Mucosa of stomach (tissue), 1 donor: Measurements from ENCODE around the gene SYNPO2L.

ENCODE experiments used
- H3K27me3 ChIP-seq: one replicate; pipeline ENCODE4 v1.7.0; 2013; ENCODE audit warnings: mild to moderate bottlenecking, low read length; ENCODE audit not compliant: control insufficient read depth, insufficient read depth
- H3K36me3 ChIP-seq: one replicate; pipeline ENCODE4 v1.7.0; 2013; ENCODE audit warnings: low read length; ENCODE audit not compliant: control insufficient read depth, insufficient read depth
- H3K4me1 ChIP-seq: one replicate; pipeline ENCODE4 v1.7.0; 2013; ENCODE audit warnings: mild to moderate bottlenecking, low read length; ENCODE audit not compliant: control insufficient read depth, insufficient read depth
- H3K4me3 ChIP-seq: one replicate; pipeline ENCODE4 v1.7.0; 2013; ENCODE audit warnings: low read length
- H3K9ac ChIP-seq: one replicate; pipeline ENCODE4 v1.7.0; 2013; ENCODE audit warnings: mild to moderate bottlenecking, low read length, moderate library complexity
- H3K9me3 ChIP-seq: one replicate; pipeline ENCODE4 v1.7.0; 2013; ENCODE audit warnings: mild to moderate bottlenecking, low read length, moderate library complexity; ENCODE audit not compliant: control insufficient read depth
- donor health status: Pancreatic carcinoma.

The SYNPO2L gene

GRCh38 chr10:73647211-73647874, 8.5 kb downstream of the SYNPO2L start:
- peak overlapping the region; percentile 67 for H3K4me3 ChIP-seq
- H3K9ac ChIP-seq, result peak overlapping the region; percentile 78
- H3K36me3 ChIP-seq, result no peaks in the 10 kb centered on the region
- H3K4me1 ChIP-seq, result peaks cover 33% of the 10 kb centered on the region
- no peaks in the 10 kb centered on the region for H3K9me3 ChIP-seq
- peaks cover 2% of the 10 kb centered on the region for H3K27me3 ChIP-seq

DNA sequence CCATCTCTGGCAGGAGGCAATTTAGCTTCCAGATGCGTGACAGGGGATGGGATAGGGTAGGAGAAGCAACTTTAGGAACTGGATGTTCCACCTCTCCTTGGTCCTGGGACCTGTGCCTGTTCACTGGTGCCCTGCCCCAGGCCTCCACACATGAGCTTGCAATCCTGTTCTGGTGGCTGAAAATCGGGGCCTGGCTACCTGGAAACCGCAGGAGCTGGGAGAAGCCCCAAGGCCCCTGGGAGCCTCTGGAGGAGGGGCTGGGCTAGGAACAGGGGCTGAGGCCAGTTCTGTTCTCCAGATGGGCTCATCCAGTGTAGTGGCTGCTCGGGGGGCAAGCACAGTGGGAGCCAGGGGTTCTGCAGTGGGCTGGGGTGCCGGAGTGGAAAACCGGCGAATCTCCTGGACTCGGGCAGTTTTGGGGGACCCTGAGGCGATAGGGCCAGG, 9.2 kb downstream of the SYNPO2L start:
- Histone ChIP-seq H3K36me3 (no peaks in the 10 kb centered on the region), H3K9ac (no peak overlapping the region), H3K9me3 (no peaks in the 10 kb centered on the region), H3K4me1 (peaks cover 37% of the 10 kb centered on the region), H3K4me3 (no peak overlapping the region), H3K27me3 (peaks cover 2% of the 10 kb centered on the region)

DNA sequence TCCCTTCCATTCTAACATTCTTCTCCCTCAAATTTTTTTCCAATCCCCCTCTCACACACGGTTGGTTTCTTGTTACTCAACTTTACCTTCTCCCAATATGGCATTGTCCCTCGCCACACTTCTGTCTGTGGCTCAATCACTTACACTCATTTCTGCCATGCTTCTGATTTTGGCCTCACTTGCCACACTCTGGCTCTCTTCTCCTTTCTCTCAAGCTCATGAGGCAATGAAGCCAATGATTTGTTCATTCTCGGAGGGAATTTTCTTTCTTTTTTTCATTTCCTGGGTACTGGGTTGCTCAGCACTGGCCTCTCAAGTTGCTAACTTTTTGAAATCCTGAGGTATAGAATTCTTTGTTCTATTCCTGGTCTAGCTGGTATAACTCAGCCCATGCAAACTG, 10.6 kb downstream of the SYNPO2L start:
- no peaks in the 10 kb centered on the region for H3K9me3 ChIP-seq
- H3K4me1 ChIP-seq, result peaks cover 37% of the 10 kb centered on the region
- H3K27me3 ChIP-seq, result peaks cover 2% of the 10 kb centered on the region
- H3K9ac ChIP-seq, result no peak overlapping the region
- no peak overlapping the region for H3K4me3 ChIP-seq
- H3K36me3 ChIP-seq, result no peaks in the 10 kb centered on the region

DNA sequence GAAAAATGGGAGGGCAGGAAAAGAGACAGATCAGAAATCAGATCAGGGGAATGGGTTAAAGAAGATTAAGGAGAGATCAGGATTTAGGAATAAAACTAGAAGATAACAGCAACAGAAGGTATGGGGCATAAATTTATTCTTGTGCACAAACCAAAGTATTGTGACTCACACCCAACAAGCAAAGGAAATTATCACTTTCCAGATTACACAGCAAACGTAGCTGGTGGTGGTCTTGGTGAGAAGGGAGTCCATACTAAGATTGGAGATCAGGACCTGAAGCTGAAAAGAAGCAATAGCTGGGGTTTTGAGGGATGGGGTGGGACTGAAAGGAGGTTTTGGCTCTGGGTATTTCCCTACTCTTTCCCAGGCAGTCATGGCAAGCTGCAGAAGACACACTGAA, 11.1 kb downstream of the SYNPO2L start:
- H3K9ac ChIP-seq, result no peak overlapping the region
- peaks cover 37% of the 10 kb centered on the region for H3K4me1 ChIP-seq
- H3K4me3 ChIP-seq, result no peak overlapping the region
- peaks cover 2% of the 10 kb centered on the region for H3K27me3 ChIP-seq
- no peaks in the 10 kb centered on the region for H3K36me3 ChIP-seq
- no peaks in the 10 kb centered on the region for H3K9me3 ChIP-seq

GRCh38 chr10:73644015-73644743, 11.7 kb downstream of the SYNPO2L start:
- no peaks in the 10 kb centered on the region for H3K36me3 ChIP-seq
- H3K4me1 ChIP-seq, result peaks cover 37% of the 10 kb centered on the region
- no peak overlapping the region for H3K4me3 ChIP-seq
- H3K9me3 ChIP-seq, result no peaks in the 10 kb centered on the region
- peaks cover 2% of the 10 kb centered on the region for H3K27me3 ChIP-seq
- H3K9ac ChIP-seq, result no peak overlapping the region

- no peak overlapping the region for H3K9ac ChIP-seq
- peaks cover under 1% of the 10 kb centered on the region for H3K27me3 ChIP-seq
- H3K4me3 ChIP-seq, result no peak overlapping the region
- peaks cover 34% of the 10 kb centered on the region for H3K4me1 ChIP-seq
- no peaks in the 10 kb centered on the region for H3K36me3 ChIP-seq
- no peaks in the 10 kb centered on the region for H3K9me3 ChIP-seq
These were observed 12.5 kb downstream of the SYNPO2L start for GRCh38 chr10:73643362-73643761.

- no peaks in the 10 kb centered on the region for H3K36me3 ChIP-seq
- H3K9me3 ChIP-seq, result no peaks in the 10 kb centered on the region
- peaks cover 19% of the 10 kb centered on the region for H3K4me1 ChIP-seq
- no peak within 1 kb of the TSS for H3K4me3 ChIP-seq
- no peaks in the 10 kb centered on the region for H3K27me3 ChIP-seq
- peak within 1 kb of the TSS; percentile 11 for H3K9ac ChIP-seq
These were observed 14.3 kb downstream of the SYNPO2L start, which contains the start of gene MYOZ1 for GRCh38 chr10:73641328-73642060. MYOZ1 (minus strand) TSS chr10:73641474; CDS start chr10:73640017, 1,457 bp downstream.

DNA sequence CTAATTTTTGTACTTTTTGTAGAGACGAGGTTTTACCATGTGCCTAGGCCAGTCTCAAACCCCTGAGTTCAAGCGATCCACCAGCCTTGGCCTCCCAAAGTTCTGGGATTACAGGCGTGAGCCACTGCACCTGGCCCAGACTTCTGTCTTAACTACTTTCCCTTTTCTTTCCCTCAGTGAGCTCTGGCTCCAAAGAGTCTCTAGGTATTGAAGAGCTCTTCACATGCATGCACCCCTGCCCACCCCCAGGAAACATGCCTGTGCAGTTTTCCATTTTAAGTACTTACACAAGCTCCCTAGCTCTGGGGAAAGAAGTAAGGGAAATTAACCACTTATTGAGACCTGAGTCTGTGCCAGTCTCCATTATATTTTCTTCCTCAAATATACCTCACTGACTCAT, 16.5 kb downstream of the SYNPO2L start:
- no peaks in the 10 kb centered on the region for H3K27me3 ChIP-seq
- H3K4me1 ChIP-seq, result peaks cover 13% of the 10 kb centered on the region
- no peaks in the 10 kb centered on the region for H3K36me3 ChIP-seq
- H3K9me3 ChIP-seq, result no peaks in the 10 kb centered on the region
- no peak overlapping the region for H3K9ac ChIP-seq
- H3K4me3 ChIP-seq, result no peak overlapping the region

DNA sequence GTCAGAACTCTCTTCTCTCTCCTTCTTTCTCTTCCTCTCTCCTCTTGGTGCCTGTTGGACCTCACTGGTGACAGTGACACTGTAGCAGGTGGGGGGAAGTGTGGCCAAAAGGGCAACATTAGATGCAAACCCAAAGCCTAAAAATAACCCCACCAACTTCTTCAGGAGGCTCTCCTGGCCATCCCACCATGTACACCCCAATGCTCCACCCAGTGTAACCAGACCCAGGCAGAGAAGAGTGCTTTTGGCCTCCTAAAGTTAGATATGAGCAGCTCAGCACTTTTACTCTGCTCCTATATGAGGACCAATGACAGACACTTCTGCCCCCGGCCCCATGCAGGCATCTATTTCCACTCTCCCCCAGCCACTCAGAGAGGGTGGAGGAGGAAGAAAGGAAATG, 20.0 kb downstream of the SYNPO2L start:
- Histone ChIP-seq H3K27me3 (no peaks in the 10 kb centered on the region), H3K9me3 (no peaks in the 10 kb centered on the region), H3K36me3 (no peaks in the 10 kb centered on the region), H3K4me3 (no peak overlapping the region), H3K9ac (no peak overlapping the region), H3K4me1 (no peaks in the 10 kb centered on the region)

GRCh38 chr10:73634421-73634820, 21.4 kb downstream of the SYNPO2L start:
- Histone ChIP-seq H3K4me3 (no peak overlapping the region), H3K9ac (no peak overlapping the region)

GRCh38 chr10:73629165-73629564, 26.7 kb downstream of the SYNPO2L start:
- no peaks in the 10 kb centered on the region for H3K27me3 ChIP-seq
- H3K4me1 ChIP-seq, result no peaks in the 10 kb centered on the region
- no peak overlapping the region for H3K4me3 ChIP-seq
- no peaks in the 10 kb centered on the region for H3K36me3 ChIP-seq
- no peak overlapping the region for H3K9ac ChIP-seq
- no peaks in the 10 kb centered on the region for H3K9me3 ChIP-seq

More at GRCh38 chr10:73634421-73634820, 21.4 kb downstream of the SYNPO2L start:
- H3K27me3 ChIP-seq, result no peaks in the 10 kb centered on the region
- H3K9me3 ChIP-seq, result no peaks in the 10 kb centered on the region
- H3K4me1 ChIP-seq, result no peaks in the 10 kb centered on the region
- no peaks in the 10 kb centered on the region for H3K36me3 ChIP-seq

DNA sequence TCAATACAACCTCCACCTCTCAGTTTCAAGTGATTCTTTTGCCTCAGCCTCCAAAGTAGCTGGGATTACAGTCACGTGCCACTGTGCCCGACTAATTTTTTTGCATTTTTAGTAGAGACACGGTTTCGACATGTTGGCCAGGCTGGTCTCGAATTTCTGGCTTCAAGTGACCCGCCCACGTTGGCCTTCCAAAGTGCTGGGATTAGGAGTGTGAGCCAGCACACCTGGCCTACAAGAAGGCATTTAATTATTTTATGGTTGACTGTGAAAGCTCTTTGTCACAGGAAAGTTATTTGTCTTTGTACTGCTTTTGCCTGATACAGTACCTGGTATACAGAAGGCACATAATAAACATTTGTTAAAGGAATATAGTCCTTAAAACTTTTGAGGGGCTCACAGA, 27.4 kb downstream of the SYNPO2L start:
- Histone ChIP-seq H3K9me3 (no peaks in the 10 kb centered on the region), H3K4me3 (no peak overlapping the region), H3K27me3 (no peaks in the 10 kb centered on the region), H3K4me1 (no peaks in the 10 kb centered on the region), H3K9ac (no peak overlapping the region), H3K36me3 (no peaks in the 10 kb centered on the region)
